Loucy (cell line): ENCODE measurements around the gene FSTL5.

Experiments
- EZH2phosphoT487 ChIP-seq: fragments of 200-600 bp; IDR thresholded peaks from 2 replicates; pipeline ENCODE4 v1.6.1; 2018; ENCODE audit warnings: antibody characterized with exemption, mild to moderate bottlenecking, moderate library complexity, borderline replicate concordance
- TF ChIP-seq, protein P1 (sequence below): fragments of 200-600 bp; sonication (generic); conservative IDR thresholded peaks from 2 replicates; pipeline ENCODE4 v1.5.1; 2014; ENCODE audit warnings: mild to moderate bottlenecking, antibody characterized with exemption, low read length

DNA sequence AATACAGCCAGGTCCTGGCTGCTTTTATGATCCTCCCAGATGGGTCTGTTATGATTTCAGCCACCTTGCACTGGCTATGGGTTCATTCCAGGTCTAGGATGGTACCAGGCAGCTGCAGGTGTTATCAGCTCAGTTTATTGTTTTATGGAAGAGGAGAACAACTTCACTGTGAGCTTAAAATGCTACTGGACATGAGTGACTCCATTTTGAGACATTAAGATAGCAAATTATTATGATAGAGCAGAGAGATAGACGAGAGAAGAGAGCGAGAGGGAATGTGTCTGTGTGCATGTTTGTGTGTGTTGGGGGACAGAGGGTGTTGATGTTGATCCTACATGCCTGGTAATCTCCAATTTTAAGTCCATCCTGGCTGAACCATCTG, 820.2 kb downstream of the FSTL5 start:
- TF ChIP-seq, protein P1, sequence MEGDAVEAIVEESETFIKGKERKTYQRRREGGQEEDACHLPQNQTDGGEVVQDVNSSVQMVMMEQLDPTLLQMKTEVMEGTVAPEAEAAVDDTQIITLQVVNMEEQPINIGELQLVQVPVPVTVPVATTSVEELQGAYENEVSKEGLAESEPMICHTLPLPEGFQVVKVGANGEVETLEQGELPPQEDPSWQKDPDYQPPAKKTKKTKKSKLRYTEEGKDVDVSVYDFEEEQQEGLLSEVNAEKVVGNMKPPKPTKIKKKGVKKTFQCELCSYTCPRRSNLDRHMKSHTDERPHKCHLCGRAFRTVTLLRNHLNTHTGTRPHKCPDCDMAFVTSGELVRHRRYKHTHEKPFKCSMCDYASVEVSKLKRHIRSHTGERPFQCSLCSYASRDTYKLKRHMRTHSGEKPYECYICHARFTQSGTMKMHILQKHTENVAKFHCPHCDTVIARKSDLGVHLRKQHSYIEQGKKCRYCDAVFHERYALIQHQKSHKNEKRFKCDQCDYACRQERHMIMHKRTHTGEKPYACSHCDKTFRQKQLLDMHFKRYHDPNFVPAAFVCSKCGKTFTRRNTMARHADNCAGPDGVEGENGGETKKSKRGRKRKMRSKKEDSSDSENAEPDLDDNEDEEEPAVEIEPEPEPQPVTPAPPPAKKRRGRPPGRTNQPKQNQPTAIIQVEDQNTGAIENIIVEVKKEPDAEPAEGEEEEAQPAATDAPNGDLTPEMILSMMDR = no peak
- no peak for TF ChIP-seq EZH2phosphoT487
